ENCODE data around the gene MRPL53. TPM values are rescaled to one million over a fixed set of nuclear protein-coding genes. Genes with fewer than 3 reads are reported as not detected.
A peak's percentile ranks its signal among the peaks of the same experiment; 100 is the strongest.

Gene MRPL53
- total RNA-seq, 1 experiment from 2014 or later = 98.1 TPM

- peak overlapping the region in 1 of 2 experiments; percentile 37; a peak in 1 of 4 replicates for H3K4me3 ChIP-seq (ENCODE audit: low read depth in 2 of 2, low read length in 2 of 2)
- BruUV-seq (replicated peaks) = no TSS peak
- peaks cover 4% of the 10 kb centered on the region for H3K4me1 ChIP-seq (ENCODE audit: control insufficient read depth, insufficient read depth, low read length)
- intact Hi-C loops (cut with micrococcal nuclease; ENCODE audit: unreplicated experiment) (no loop called here), in situ Hi-C loops (cut with HindIII; ENCODE audit: low pct_unique_long_range_greater_than_20kb, low sequenced_read_pairs) (no loop called here)
- ATAC-seq = no peak
- ChIA-PET CTCF (no interaction called here), POLR2A (no interaction called here)
- no peak for TF ChIP-seq SIN3A (IDR thresholded peaks at IDR 0.05; ENCODE audit: borderline replicate concordance, insufficient read depth, low read depth, low read length)
- no peak for TF ChIP-seq POLR2AphosphoS5 (IDR thresholded peaks at IDR 0.05; ENCODE audit: low read depth, low read length)
- TF ChIP-seq CTCF (IDR thresholded peaks at IDR 0.05) = no peak
- no peak for TF ChIP-seq REST (IDR thresholded peaks at IDR 0.05; ENCODE audit: insufficient read depth in 1 of 2, low read depth in 2 of 2, low read length in 1 of 2)
- no peak for TF ChIP-seq TCF7L2 (IDR thresholded peaks at IDR 0.05; ENCODE audit: low read depth, low read length)
- no peak overlapping the region for H3K27ac ChIP-seq (ENCODE audit: low read length)
- H3K36me3 ChIP-seq (ENCODE audit: control insufficient read depth, insufficient read depth, low read length) = peaks cover under 1% of the 10 kb centered on the region; the same call in 1 of the 2 replicates
- no peak for DNase-seq (ENCODE audit: low read depth, low spot score)
- no peaks in the 10 kb centered on the region for H3K27me3 ChIP-seq (ENCODE audit: control insufficient read depth, insufficient read depth, low read length)
- H3K9me3 ChIP-seq (ENCODE audit: control insufficient read depth, insufficient read depth, low read depth, low read length) = no peaks in the 10 kb centered on the region
Observed at GRCh38 chr2:74512744-74513604, 40.5 kb upstream of the MRPL53 start.

- POLR2A ChIA-PET = no interaction called here
Observed at GRCh38 chr2:74511104-74511989, 38.9 kb upstream of the MRPL53 start.

More at GRCh38 chr2:74511104-74511989, 38.9 kb upstream of the MRPL53 start:
- no peak for DNase-seq (ENCODE audit: low read depth, low spot score)
- Histone ChIP-seq H3K4me3 (ENCODE audit: low read depth in 2 of 2, low read length in 2 of 2) (no peak overlapping the region), H3K27ac (ENCODE audit: low read length) (no peak overlapping the region), H3K4me1 (ENCODE audit: control insufficient read depth, insufficient read depth, low read length) (peaks cover 4% of the 10 kb centered on the region), H3K36me3 (ENCODE audit: control insufficient read depth, insufficient read depth, low read length) (peaks cover 4% of the 10 kb centered on the region; the same call in 1 of the 2 replicates), H3K27me3 (ENCODE audit: control insufficient read depth, insufficient read depth, low read length) (no peaks in the 10 kb centered on the region), H3K9me3 (ENCODE audit: control insufficient read depth, insufficient read depth, low read depth, low read length) (no peaks in the 10 kb centered on the region)
- no peak for ATAC-seq
- TF ChIP-seq CTCF (IDR thresholded peaks at IDR 0.05) (no peak), POLR2AphosphoS5 (IDR thresholded peaks at IDR 0.05; ENCODE audit: low read depth, low read length) (no peak), SIN3A (IDR thresholded peaks at IDR 0.05; ENCODE audit: borderline replicate concordance, insufficient read depth, low read depth, low read length) (no peak), TCF7L2 (IDR thresholded peaks at IDR 0.05; ENCODE audit: low read depth, low read length) (no peak), REST (IDR thresholded peaks at IDR 0.05; ENCODE audit: insufficient read depth in 1 of 2, low read depth in 2 of 2, low read length in 1 of 2) (no peak)
- no TSS peak for BruUV-seq (replicated peaks)
- CTCF ChIA-PET = no interaction called here
- in situ Hi-C loops (cut with HindIII; ENCODE audit: low pct_unique_long_range_greater_than_20kb, low sequenced_read_pairs) = no loop called here
- intact Hi-C loops (cut with micrococcal nuclease; ENCODE audit: unreplicated experiment) = no loop called here

Data from Panc1 (cell line).